ENCODE data around the gene MINAR2. TPM values are rescaled to one million over a fixed set of nuclear protein-coding genes. Genes with fewer than 3 reads are reported as not detected.

MINAR2 gene
- total and polyA plus RNA-seq, 4 donors = 0.09 TPM; not detected in 3

GRCh38 chr5:129745997-129746396 lies 1.9 kb upstream of the MINAR2 start:
- no peak for TF ChIP-seq CTCF (IDR thresholded peaks at IDR 0.05; ENCODE audit: control extremely low read depth, extremely low read depth)
- Histone ChIP-seq H3K27ac (ENCODE audit: low read depth in 1 of 2, low read length in 1 of 2) (no peak overlapping the region), H3K36me3 (ENCODE audit: control insufficient read depth in 4 of 4, insufficient read depth in 4 of 4, low read length in 4 of 4) (no peaks in the 10 kb centered on the region), H3K27me3 (ENCODE audit: control insufficient read depth in 3 of 3, insufficient read depth in 3 of 3, low read length in 2 of 3) (no peaks in the 10 kb centered on the region), H3K9me3 (ENCODE audit: control insufficient read depth in 4 of 4, insufficient read depth in 3 of 4, low read length in 3 of 4) (no peaks in the 10 kb centered on the region), H3K9ac (ENCODE audit: insufficient read depth in 1 of 2, low read length in 2 of 2) (no peak overlapping the region), H3K4me1 (ENCODE audit: control insufficient read depth in 5 of 5, insufficient read depth in 5 of 5, low read length in 5 of 5) (no peaks in the 10 kb centered on the region), H3K4me3 (no peak overlapping the region)
- 89 to 92% methylated on average over 4 of the region's 4 CpGs for WGBS, 2 donors
- DNase-seq = no peak
- ATAC-seq (ENCODE audit: insufficient read depth, low FRiP score) = no peak

- Histone ChIP-seq H3K27me3 (ENCODE audit: control insufficient read depth in 3 of 3, insufficient read depth in 3 of 3, low read length in 2 of 3) (no peaks in the 10 kb centered on the region), H3K9me3 (ENCODE audit: control insufficient read depth in 4 of 4, insufficient read depth in 3 of 4, low read length in 3 of 4) (no peaks in the 10 kb centered on the region), H3K27ac (ENCODE audit: low read depth in 1 of 2, low read length in 1 of 2) (no peak overlapping the region), H3K4me3 (no peak overlapping the region), H3K36me3 (ENCODE audit: control insufficient read depth in 4 of 4, insufficient read depth in 4 of 4, low read length in 4 of 4) (no peaks in the 10 kb centered on the region), H3K9ac (ENCODE audit: insufficient read depth in 1 of 2, low read length in 2 of 2) (no peak overlapping the region), H3K4me1 (ENCODE audit: control insufficient read depth in 5 of 5, insufficient read depth in 5 of 5, low read length in 5 of 5) (no peaks in the 10 kb centered on the region)
- no peak for ATAC-seq (ENCODE audit: insufficient read depth, low FRiP score)
- no peak for TF ChIP-seq CTCF (IDR thresholded peaks at IDR 0.05; ENCODE audit: control extremely low read depth, extremely low read depth)
- no peak for DNase-seq
- WGBS, 2 donors = 80 to 83% methylated on average over 2 of the region's 2 CpGs
Observed at GRCh38 chr5:129746876-129747275, 1.0 kb upstream of the MINAR2 start.

- no peak overlapping the region for H3K4me3 ChIP-seq
- DNase-seq (no peak), ATAC-seq (ENCODE audit: insufficient read depth, low FRiP score) (no peak)
- no peak for TF ChIP-seq CTCF (IDR thresholded peaks at IDR 0.05; ENCODE audit: control extremely low read depth, extremely low read depth)
- H3K27ac ChIP-seq (ENCODE audit: low read depth in 1 of 2, low read length in 1 of 2) = no peak overlapping the region
- H3K36me3 ChIP-seq (ENCODE audit: control insufficient read depth in 4 of 4, insufficient read depth in 4 of 4, low read length in 4 of 4) = no peaks in the 10 kb centered on the region
- no peak overlapping the region for H3K9ac ChIP-seq (ENCODE audit: insufficient read depth in 1 of 2, low read length in 2 of 2)
- H3K27me3 ChIP-seq (ENCODE audit: control insufficient read depth in 3 of 3, insufficient read depth in 3 of 3, low read length in 2 of 3) = no peaks in the 10 kb centered on the region
- no peaks in the 10 kb centered on the region for H3K4me1 ChIP-seq (ENCODE audit: control insufficient read depth in 5 of 5, insufficient read depth in 5 of 5, low read length in 5 of 5)
- 84 to 89% methylated on average over 1 of the region's 1 CpG for WGBS, 2 donors
- no peaks in the 10 kb centered on the region for H3K9me3 ChIP-seq (ENCODE audit: control insufficient read depth in 4 of 4, insufficient read depth in 3 of 4, low read length in 3 of 4)
Observed at GRCh38 chr5:129748913-129749880, 1.3 kb downstream of the MINAR2 start.

All from lung (tissue), 12 donors.